ENCODE measurements around the gene KIAA0040.

KIAA0040 gene

GRCh38 chr1:175192630-175193526 is at the start of gene KIAA0040:
Gene KIAA0040, minus strand, starts transcription at chr1:175192776. Its CDS starts 31,763 bp downstream, at chr1:175161013.
- peak within 1 kb of the TSS; percentile 62 for H3K4me3 ChIP-seq (ENCODE audit: low read depth, low read length)
- H3K27ac ChIP-seq (ENCODE audit: extremely low read depth, low read depth, low read length), result peak within 1 kb of the TSS; percentile 63
- ChIA-PET CTCF (interaction anchor here (0.9 to 2.2 kb wide), 3 partner anchors 21 to 47 kb away, joined by 3 to 8 read pairs (median 4); no protein-coding TSS in a partner anchor), POLR2A (interaction anchor here (0.9 kb wide), 1 partner anchor 12 kb away, joined by 3 read pairs; no protein-coding TSS in a partner anchor)
- H3K4me1 ChIP-seq (ENCODE audit: control insufficient read depth, insufficient read depth, low read length), result peaks cover 4% of the 10 kb centered on the region; the same call in 1 of the 2 replicates
- H3K9me3 ChIP-seq (ENCODE audit: control insufficient read depth, insufficient read depth, low read depth, low read length), result no peaks in the 10 kb centered on the region
- no peaks in the 10 kb centered on the region for H3K36me3 ChIP-seq (ENCODE audit: control insufficient read depth in 2 of 2, insufficient read depth in 1 of 2, low read length in 2 of 2)
- TF ChIP-seq ZIC2 (tag by site-specific recombination; IDR thresholded peaks at IDR 0.05) (peak; percentile 36), ZNF629 (tag by site-specific recombination; IDR thresholded peaks at IDR 0.05) (peak; percentile 68), GLIS2 (tag by site-specific recombination; IDR thresholded peaks at IDR 0.05) (peak; percentile 84), IKZF3 (tag by site-specific recombination; IDR thresholded peaks at IDR 0.05) (peak; percentile 13; the same call in 1 of the 2 replicates), CTCF (tag by site-specific recombination; IDR thresholded peaks at IDR 0.05) (0 out of 2 replicates have a peak, but pooled peaks have one; percentile 41), ZBTB6 (tag by site-specific recombination; IDR thresholded peaks at IDR 0.05) (no peak), ZNF660 (tag by site-specific recombination; IDR thresholded peaks at IDR 0.05) (no peak), GLIS1 (tag by site-specific recombination; IDR thresholded peaks at IDR 0.05) (0 out of 2 replicates have a peak, but pooled peaks have one; percentile 25), ZNF600 (tag by site-specific recombination; IDR thresholded peaks at IDR 0.05) (peak; percentile 83), BCL6B (tag by site-specific recombination; IDR thresholded peaks at IDR 0.05) (no peak), SP3 (tag by site-specific recombination; IDR thresholded peaks at IDR 0.05) (peak; percentile 84), ZNF560 (tag by site-specific recombination; IDR thresholded peaks at IDR 0.05; ENCODE audit: borderline replicate concordance) (no peak), ZNF529 (tag by site-specific recombination; IDR thresholded peaks at IDR 0.05; ENCODE audit: insufficient replicate concordance) (no peak), ZNF571 (tag by site-specific recombination; IDR thresholded peaks at IDR 0.05) (no peak), ZBTB10 (tag by site-specific recombination; IDR thresholded peaks at IDR 0.05) (no peak), KLF9 (tag by site-specific recombination; IDR thresholded peaks at IDR 0.05; ENCODE audit: low read depth) (peak; percentile 69; the same call in 1 of the 2 replicates), SP2 (tag by site-specific recombination; IDR thresholded peaks at IDR 0.05) (peak; percentile 90), HOXC10 (CRISPR knock-in tag; IDR thresholded peaks at IDR 0.05) (no peak), ZFHX2 (tag by site-specific recombination; conservative IDR thresholded peaks at IDR 0.05) (peak; percentile 61), TSHZ1 (tag by site-specific recombination; IDR thresholded peaks at IDR 0.05; ENCODE audit: borderline replicate concordance) (no peak), ZBTB11 (tag by site-specific recombination; conservative IDR thresholded peaks at IDR 0.05; ENCODE audit: low read depth) (peak; percentile 57), ZNF174 (tag by site-specific recombination; IDR thresholded peaks at IDR 0.05) (no peak)
